Trophoblast cell (in vitro differentiated cells and primary cell): ENCODE measurements around the gene LRP1.

Experiments
- DNase-seq, 2 donors: peaks; one replicate each; pipeline ENCODE4 v3.0.0-alpha.2; 2016
- H2AFZ ChIP-seq: 2 replicates; pipeline ENCODE4 v1.6.1; 2013; ENCODE audit warnings: low read length, moderate library complexity, mild to moderate bottlenecking; ENCODE audit not compliant: insufficient read depth, poor library complexity
- H2AK5ac ChIP-seq: 2 replicates; pipeline ENCODE4 v1.6.1; 2013; ENCODE audit warnings: mild to moderate bottlenecking, low read length
- H2BK120ac ChIP-seq: 2 replicates; pipeline ENCODE4 v1.6.1; 2013; ENCODE audit warnings: low read length, mild to moderate bottlenecking, moderate library complexity; ENCODE audit not compliant: insufficient read depth, poor library complexity
- H2BK12ac ChIP-seq: 2 replicates; pipeline ENCODE4 v1.6.1; 2013; ENCODE audit warnings: mild to moderate bottlenecking, low read length, moderate library complexity
- H2BK5ac ChIP-seq: 2 replicates; pipeline ENCODE4 v1.6.1; 2013; ENCODE audit warnings: low read length, low read depth, moderate library complexity, mild to moderate bottlenecking; ENCODE audit not compliant: poor library complexity
- H3K14ac ChIP-seq: 2 replicates; pipeline ENCODE4 v1.6.1; 2013; ENCODE audit warnings: mild to moderate bottlenecking, low read length
- H3K18ac ChIP-seq: 2 replicates; pipeline ENCODE4 v1.6.1; 2013; ENCODE audit warnings: mild to moderate bottlenecking, low read length
- H3K23ac ChIP-seq: 2 replicates; pipeline ENCODE4 v1.6.1; 2013; ENCODE audit warnings: low read length
- H3K27ac ChIP-seq: 2 replicates; pipeline ENCODE4 v1.5.1; 2013; ENCODE audit warnings: low read depth, mild to moderate bottlenecking, inconsistent platforms, low read length, moderate library complexity
- H3K27me3 ChIP-seq: 2 replicates; pipeline ENCODE4 v1.6.1; 2013; ENCODE audit warnings: inconsistent platforms, mild to moderate bottlenecking, low read length, moderate library complexity; ENCODE audit not compliant: insufficient read depth
- H3K36me3 ChIP-seq, 2 experiments: 1 replicate in 1 of 2; 2 replicates in 1 of 2; pipeline ENCODE4 v1.6.1; 2013; ENCODE audit warnings: low read length in 2 of 2, mild to moderate bottlenecking in 2 of 2, moderate library complexity in 1 of 2; ENCODE audit not compliant: insufficient read depth in 2 of 2, control insufficient read depth in 1 of 2
- H3K4ac ChIP-seq: 2 replicates; pipeline ENCODE4 v1.6.1; 2013; ENCODE audit warnings: low read depth, mild to moderate bottlenecking, low read length, moderate library complexity
- H3K4me1 ChIP-seq, 2 experiments: 1 replicate in 1 of 2; 2 replicates in 1 of 2; pipeline ENCODE4 v1.6.1; 2013; ENCODE audit warnings: low read length in 2 of 2, mild to moderate bottlenecking in 2 of 2, moderate library complexity in 1 of 2; ENCODE audit not compliant: insufficient read depth in 2 of 2, control insufficient read depth in 1 of 2
- H3K4me2 ChIP-seq: 2 replicates; pipeline ENCODE4 v1.6.1; 2013; ENCODE audit warnings: inconsistent platforms, mild to moderate bottlenecking, low read length, moderate library complexity
- H3K4me3 ChIP-seq: 2 replicates; pipeline ENCODE4 v1.5.1; 2013; ENCODE audit warnings: mild to moderate bottlenecking, low read depth, low read length, inconsistent platforms
- H3K79me1 ChIP-seq: one replicate; pipeline ENCODE4 v1.6.1; 2013; ENCODE audit warnings: low read length
- H3K79me2 ChIP-seq: 2 replicates; pipeline ENCODE4 v1.6.1; 2013; ENCODE audit warnings: low read length, mild to moderate bottlenecking; ENCODE audit not compliant: control insufficient read depth, insufficient read depth, poor library complexity
- H3K9ac ChIP-seq: 2 replicates; pipeline ENCODE4 v1.6.1; 2013; ENCODE audit warnings: mild to moderate bottlenecking, low read length
- H3K9me3 ChIP-seq: 2 replicates; pipeline ENCODE4 v1.6.1; 2013; ENCODE audit warnings: low read depth, mild to moderate bottlenecking, control low read depth, inconsistent platforms, low read length; ENCODE audit not compliant: insufficient read depth
- H4K12ac ChIP-seq: 2 replicates; pipeline ENCODE4 v1.6.1; 2013; ENCODE audit warnings: low read depth, mild to moderate bottlenecking, low read length, moderate library complexity
- H4K8ac ChIP-seq: 2 replicates; pipeline ENCODE4 v1.6.1; 2013; ENCODE audit warnings: low read depth, mild to moderate bottlenecking, low read length, moderate library complexity
- H4K91ac ChIP-seq: one replicate; pipeline ENCODE4 v1.6.1; 2013; ENCODE audit warnings: low read depth, mild to moderate bottlenecking, low read length, moderate library complexity
- WGBS: extraction: QIAGEN DNeasy Blood & Tissue Kit; methylation state at CpG from one replicate; pipeline ENCODE4 v1.1.7; 2013; ENCODE audit warnings: missing lambda C conversion rate; ENCODE audit not compliant: insufficient read length, insufficient coverage; ENCODE audit errors: extremely low coverage; 5-methylcytosine and 5-hydroxymethylcytosine counted together

Gene LRP1

DNA sequence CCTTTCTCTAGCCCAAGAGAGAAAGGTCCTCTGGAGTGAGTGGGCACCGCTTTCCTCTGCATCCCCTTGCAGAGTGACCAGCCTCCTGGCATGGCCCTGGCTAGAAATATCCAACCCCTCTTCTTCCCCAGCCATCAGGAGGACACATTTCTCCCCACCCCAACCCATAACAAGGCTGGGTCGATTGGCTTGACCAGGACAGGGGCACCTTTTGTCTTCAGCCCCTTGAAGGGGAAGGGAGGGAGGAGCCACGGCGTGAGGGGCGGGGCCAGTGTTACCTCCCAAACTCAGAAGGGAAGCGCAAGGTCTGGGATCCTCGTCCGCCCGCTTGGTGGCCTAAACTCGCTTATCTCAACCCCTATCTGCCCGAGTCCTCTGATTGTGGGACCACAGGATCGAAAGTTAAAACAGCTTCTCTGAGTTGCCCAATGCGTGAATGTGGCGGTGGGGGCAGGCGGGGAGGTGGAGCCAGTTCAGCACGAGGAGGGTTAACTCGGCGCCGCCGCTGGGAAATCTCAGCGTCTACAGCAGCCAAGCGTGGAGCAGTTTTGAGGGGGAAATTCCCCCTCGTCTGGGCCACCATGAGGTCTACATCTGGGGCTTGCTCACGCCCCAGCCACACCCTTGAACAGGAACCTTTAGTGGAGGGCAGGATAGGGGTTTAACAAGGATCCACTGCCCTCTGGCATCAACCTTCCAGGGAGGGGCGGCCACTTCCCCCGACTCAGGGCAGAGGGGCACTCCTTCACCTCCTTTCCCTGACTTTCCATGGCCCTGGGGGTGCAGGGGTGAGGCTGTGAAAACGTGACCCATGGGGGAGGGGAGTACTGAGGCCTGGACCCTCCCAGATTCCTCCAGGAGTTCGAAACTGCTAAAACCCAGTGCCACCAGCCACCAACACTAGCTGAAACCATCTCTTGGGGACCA is 17.9 kb upstream of the LRP1 start:
- Histone ChIP-seq H3K9me3 (no peaks in the 10 kb centered on the region), H3K27me3 (no peaks in the 10 kb centered on the region), H3K4me1 (peaks cover 8% of the 10 kb centered on the region in 2 experiments), H3K4me3 (peak overlapping the region; percentile 70), H3K36me3 (peaks cover 23 to 29% of the 10 kb centered on the region in 2 experiments), H4K8ac (peak overlapping the region; percentile 84), H4K91ac (peak overlapping the region; percentile 97), H3K4ac (peak overlapping the region; percentile 98), H3K14ac (peak overlapping the region; percentile 93), H3K79me1 (peaks cover 20% of the 10 kb centered on the region), H3K18ac (peak overlapping the region; percentile 90), H3K79me2 (peaks cover 12% of the 10 kb centered on the region), H2AFZ (peak overlapping the region; percentile 23), H3K23ac (no peak overlapping the region), H2AK5ac (peak overlapping the region; percentile 66), H2BK12ac (peak overlapping the region; percentile 37), H3K9ac (peak overlapping the region; percentile 75), H2BK120ac (peak overlapping the region; percentile 65), H2BK5ac (peak overlapping the region; percentile 88), H3K4me2 (peak overlapping the region; percentile 64), H4K12ac (peak overlapping the region; percentile 96), H3K27ac (peak overlapping the region; percentile 96)
- no CpG with 5 or more reads among the region's 28 CpGs for WGBS
- DNase-seq, result peak; percentile 36 to 56

DNA sequence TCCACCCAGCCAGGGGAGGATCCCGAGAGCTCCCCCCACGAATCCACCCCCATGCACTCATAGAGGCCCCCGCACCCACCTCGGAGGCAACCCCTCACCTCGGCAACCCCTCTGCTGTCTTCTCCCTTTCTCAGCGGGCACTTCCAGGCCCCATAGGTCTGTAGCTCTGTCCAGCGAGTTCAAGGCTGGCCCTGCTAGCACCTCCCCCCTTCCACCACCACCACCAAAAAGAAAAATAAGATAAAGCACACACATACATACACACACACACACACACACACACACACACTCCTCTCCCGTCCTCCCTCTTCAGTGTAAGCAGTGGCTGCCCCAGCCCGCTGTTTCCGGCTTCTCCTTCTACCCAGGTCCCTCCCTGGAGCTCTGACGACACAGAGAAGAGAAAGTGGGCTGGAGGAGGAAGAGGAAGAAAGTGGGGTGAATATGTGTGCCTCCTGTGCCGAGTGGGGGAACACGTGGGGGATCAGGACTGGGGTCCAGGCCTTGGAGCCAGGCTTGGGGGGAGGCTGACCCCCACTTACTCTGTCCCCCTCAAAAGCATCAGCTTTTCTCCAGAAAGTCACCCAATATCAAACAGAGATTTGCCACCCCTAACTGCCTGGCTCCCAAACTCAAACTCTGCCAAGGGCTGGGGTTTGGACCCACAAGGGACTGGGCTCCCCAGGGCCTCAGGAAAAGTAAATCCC is 17.1 kb upstream of the LRP1 start, which contains the start of gene STAT6:
Gene STAT6 (minus strand): TSS at position 332 of the 704 bp plus-strand sequence. CDS start 3,084 bp downstream, outside the sequence.
- Histone ChIP-seq H3K4ac (peak within 1 kb of the TSS; percentile 98), H4K91ac (peak within 1 kb of the TSS; percentile 97), H3K9ac (peak within 1 kb of the TSS; percentile 75), H4K12ac (peak within 1 kb of the TSS; percentile 96), H3K9me3 (no peaks in the 10 kb centered on the region), H3K79me1 (peaks cover 20% of the 10 kb centered on the region), H3K27ac (peak within 1 kb of the TSS; percentile 96), H4K8ac (peak within 1 kb of the TSS; percentile 84), H3K4me3 (peak within 1 kb of the TSS; percentile 70), H3K27me3 (no peaks in the 10 kb centered on the region), H3K23ac (no peak within 1 kb of the TSS), H3K4me2 (peak within 1 kb of the TSS; percentile 64), H2AK5ac (peak within 1 kb of the TSS; percentile 66), H3K18ac (peak within 1 kb of the TSS; percentile 90), H2BK12ac (peak within 1 kb of the TSS; percentile 61), H3K36me3 (peaks cover 15 to 21% of the 10 kb centered on the region in 2 experiments), H2AFZ (peak within 1 kb of the TSS; percentile 21), H2BK5ac (peak within 1 kb of the TSS; percentile 88), H3K4me1 (peaks cover 8% of the 10 kb centered on the region in 2 experiments), H3K14ac (peak within 1 kb of the TSS; percentile 93), H2BK120ac (peak within 1 kb of the TSS; percentile 65), H3K79me2 (peaks cover 12% of the 10 kb centered on the region)
- DNase-seq, result peak; percentile 86
- no CpG with 5 or more reads among the region's 13 CpGs for WGBS

GRCh38 chr12:57112492-57113294 is 15.6 kb upstream of the LRP1 start:
- no peaks in the 10 kb centered on the region for H3K9me3 ChIP-seq
- no peak overlapping the region for H3K23ac ChIP-seq
- H3K4me2 ChIP-seq, result peak overlapping the region; percentile 64
- H3K27me3 ChIP-seq, result no peaks in the 10 kb centered on the region
- no peak overlapping the region for H2BK120ac ChIP-seq
- H2BK12ac ChIP-seq, result no peak overlapping the region
- H2AK5ac ChIP-seq, result no peak overlapping the region
- no peak overlapping the region for H4K12ac ChIP-seq
- no peak for DNase-seq
- H3K4me1 ChIP-seq, result peaks cover 8% of the 10 kb centered on the region in 2 experiments
- no peak overlapping the region for H4K91ac ChIP-seq
- no peak overlapping the region for H4K8ac ChIP-seq
- no CpG with 5 or more reads among the region's 9 CpGs for WGBS
- no peak overlapping the region for H2AFZ ChIP-seq
- H3K36me3 ChIP-seq, result peaks cover 6% of the 10 kb centered on the region in 2 experiments
- peak overlapping the region; percentile 96 for H3K27ac ChIP-seq
- H3K4ac ChIP-seq, result no peak overlapping the region
- no peak overlapping the region for H3K9ac ChIP-seq
- H3K79me2 ChIP-seq, result peaks cover 12% of the 10 kb centered on the region
- no peak overlapping the region for H3K18ac ChIP-seq
- H3K4me3 ChIP-seq, result peak overlapping the region; percentile 11
- peaks cover 20% of the 10 kb centered on the region for H3K79me1 ChIP-seq
- no peak overlapping the region for H3K14ac ChIP-seq
- H2BK5ac ChIP-seq, result no peak overlapping the region
